Keratinocyte (primary cell): ENCODE data around the gene SINHCAF. TPM values are rescaled to one million over a fixed set of nuclear protein-coding genes. Genes with fewer than 3 reads are reported as not detected.

ENCODE experiments used
- DNase-seq: peaks from one replicate; pipeline ENCODE4 v3.0.0-alpha.2; 2011; ENCODE audit warnings: low read depth, missing footprints, low spot score
- FAIRE-seq: peaks from 2 replicates; lab custom pipeline; 2011; peaks lifted over from hg19 to GRCh38; lab: Jason Lieb, UNC
- H2AFZ ChIP-seq: 2 replicates; pipeline ENCODE4 v1.6.0; 2012; ENCODE audit warnings: low read length, control low read depth, inconsistent platforms; ENCODE audit not compliant: control insufficient read depth
- H3K27ac ChIP-seq: 2 replicates; pipeline ENCODE4 v1.5.1; 2011; ENCODE audit warnings: low read length; ENCODE audit not compliant: control insufficient read depth, insufficient read depth
- H3K27me3 ChIP-seq: 3 replicates; pipeline ENCODE4 v1.6.0; 2011; ENCODE audit warnings: low read length; ENCODE audit not compliant: control insufficient read depth, insufficient read depth; ENCODE audit errors: extremely low read depth
- H3K36me3 ChIP-seq, 2 experiments: 2 replicates in 1 of 2; 3 replicates in 1 of 2; pipeline ENCODE4 v1.5.1; 2011; ENCODE audit warnings: low read length in 2 of 2, mild to moderate bottlenecking in 1 of 2; ENCODE audit not compliant: control insufficient read depth in 2 of 2, insufficient read depth in 2 of 2; ENCODE audit errors: extremely low read depth in 1 of 2
- H3K4me1 ChIP-seq: 3 replicates; pipeline ENCODE4 v1.5.1; 2011; ENCODE audit warnings: low read length; ENCODE audit not compliant: control insufficient read depth, insufficient read depth; ENCODE audit errors: extremely low read depth
- H3K4me2 ChIP-seq: 3 replicates; pipeline ENCODE4 v1.6.0; 2011; ENCODE audit warnings: low read depth, low read length; ENCODE audit not compliant: control insufficient read depth, insufficient read depth; ENCODE audit errors: extremely low read depth
- H3K4me3 ChIP-seq, 3 experiments: fragments of 200-600 bp in 1 of 3; sonication (generic) in 1 of 3; 2 replicates in 2 of 3; 3 replicates in 1 of 3; pipeline ENCODE4 v1.5.1; 2011 to 2016; ENCODE audit warnings: low read length in 3 of 3, mild to moderate bottlenecking in 3 of 3, control low read depth in 2 of 3, inconsistent platforms in 1 of 3, low read depth in 1 of 3, mixed read lengths in 1 of 3, mixed run types in 1 of 3, moderate library complexity in 1 of 3; ENCODE audit not compliant: control insufficient read depth in 2 of 3, insufficient read depth in 2 of 3; ENCODE audit errors: extremely low read depth in 1 of 3
- H3K79me2 ChIP-seq: 2 replicates; pipeline ENCODE4 v1.6.0; 2012; ENCODE audit warnings: low read length; ENCODE audit not compliant: control insufficient read depth, insufficient read depth
- H3K9ac ChIP-seq: 3 replicates; pipeline ENCODE4 v1.6.0; 2011; ENCODE audit warnings: low read length; ENCODE audit not compliant: control insufficient read depth, insufficient read depth; ENCODE audit errors: extremely low read depth
- H3K9me1 ChIP-seq: 3 replicates; pipeline ENCODE4 v1.6.0; 2011; ENCODE audit warnings: low read length; ENCODE audit not compliant: control insufficient read depth, insufficient read depth; ENCODE audit errors: extremely low read depth
- H3K9me3 ChIP-seq: 2 replicates; pipeline ENCODE4 v1.5.1; 2012; ENCODE audit warnings: low read depth, low read length; ENCODE audit not compliant: control insufficient read depth
- H4K20me1 ChIP-seq: 3 replicates; pipeline ENCODE4 v1.6.0; 2011; ENCODE audit warnings: low read length; ENCODE audit not compliant: control insufficient read depth, insufficient read depth; ENCODE audit errors: extremely low read depth
- EZH2 ChIP-seq: IDR thresholded peaks from one replicate; pipeline ENCODE4 v1.6.1; 2012; ENCODE audit warnings: inconsistent platforms, mild to moderate bottlenecking, low read length, moderate library complexity
- dilution Hi-C: fragments of 300-500 bp; cut with MboI; formaldehyde crosslinking; loops from one replicate; pipeline ENCODE4 v1.7.0; 2020; ENCODE audit warnings: low sequenced_read_pairs; ENCODE audit not compliant: extremely low pct_ligation_motif_present
- polyA plus RNA-seq, 5 experiments: library from polyadenylated mRNA; depleted of rRNA in 3 of 5; stranded (reverse) in 3 of 5; stranded (forward) in 1 of 5; unstranded in 1 of 5; fragments of >200 nt; gene quantifications; 1 replicate in 1 of 5; 2 replicates in 3 of 5; 3 replicates in 1 of 5; pipeline versions ENCODE4 v1.2.1 to v1.2.3, GENCODE V29; 2011 to 2012; ENCODE audit warnings: missing spikeins in 2 of 5, low read depth in 1 of 5, low replicate concordance in 1 of 5
- TF ChIP-seq, protein P1 (sequence below), 3 experiments: IDR thresholded peaks in 1 of 3; conservative IDR thresholded peaks in 1 of 3; optimal IDR thresholded peaks in 1 of 3; 2 replicates in 2 of 3; 3 replicates in 1 of 3; pipeline versions ENCODE3 to v1.5.1; 2011; ENCODE audit warnings: low read length in 3 of 3, mild to moderate bottlenecking in 3 of 3, moderate library complexity in 2 of 3, control low read depth in 1 of 3, inconsistent platforms in 1 of 3; ENCODE audit not compliant: insufficient read depth in 2 of 3; ENCODE audit errors: extremely low read depth in 1 of 3

The SINHCAF gene
- polyA plus RNA-seq, 1 donor (not counting 4 experiments of a cell fraction or from before 2014, with no cell fraction given), result 57.4 TPM

- H4K20me1 ChIP-seq, result peaks cover 8% of the 10 kb centered on the region
- H3K9me1 ChIP-seq, result no peaks in the 10 kb centered on the region
- H3K27ac ChIP-seq, result no peak overlapping the region
- TF ChIP-seq EZH2, result no peak
- TF ChIP-seq, protein P1, sequence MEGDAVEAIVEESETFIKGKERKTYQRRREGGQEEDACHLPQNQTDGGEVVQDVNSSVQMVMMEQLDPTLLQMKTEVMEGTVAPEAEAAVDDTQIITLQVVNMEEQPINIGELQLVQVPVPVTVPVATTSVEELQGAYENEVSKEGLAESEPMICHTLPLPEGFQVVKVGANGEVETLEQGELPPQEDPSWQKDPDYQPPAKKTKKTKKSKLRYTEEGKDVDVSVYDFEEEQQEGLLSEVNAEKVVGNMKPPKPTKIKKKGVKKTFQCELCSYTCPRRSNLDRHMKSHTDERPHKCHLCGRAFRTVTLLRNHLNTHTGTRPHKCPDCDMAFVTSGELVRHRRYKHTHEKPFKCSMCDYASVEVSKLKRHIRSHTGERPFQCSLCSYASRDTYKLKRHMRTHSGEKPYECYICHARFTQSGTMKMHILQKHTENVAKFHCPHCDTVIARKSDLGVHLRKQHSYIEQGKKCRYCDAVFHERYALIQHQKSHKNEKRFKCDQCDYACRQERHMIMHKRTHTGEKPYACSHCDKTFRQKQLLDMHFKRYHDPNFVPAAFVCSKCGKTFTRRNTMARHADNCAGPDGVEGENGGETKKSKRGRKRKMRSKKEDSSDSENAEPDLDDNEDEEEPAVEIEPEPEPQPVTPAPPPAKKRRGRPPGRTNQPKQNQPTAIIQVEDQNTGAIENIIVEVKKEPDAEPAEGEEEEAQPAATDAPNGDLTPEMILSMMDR (optimal IDR thresholded peaks at IDR 0.05 in 1 of 3, IDR thresholded peaks at IDR 0.05 in 1 of 3, conservative IDR thresholded peaks at IDR 0.05 in 1 of 3; ENCODE audit: extremely low read depth in 1 of 3, insufficient read depth in 2 of 3, low read length in 3 of 3), result no peak
- H3K4me1 ChIP-seq, result no peaks in the 10 kb centered on the region
- dilution Hi-C loops, result no loop called here
- no peak overlapping the region for H2AFZ ChIP-seq
- FAIRE-seq (no peak), DNase-seq (no peak)
- H3K79me2 ChIP-seq, result peaks cover 59% of the 10 kb centered on the region
- H3K9ac ChIP-seq, result no peak overlapping the region
- H3K36me3 ChIP-seq, result peaks cover 4 to 14% of the 10 kb centered on the region in 2 experiments
- H3K4me3 ChIP-seq, result no peak overlapping the region
- H3K9me3 ChIP-seq, result no peaks in the 10 kb centered on the region
- no peak overlapping the region for H3K4me2 ChIP-seq
- no peaks in the 10 kb centered on the region for H3K27me3 ChIP-seq
Observed at GRCh38 chr12:31297572-31298514, 28.1 kb downstream of the SINHCAF start.

- DNase-seq (no peak), FAIRE-seq (no peak)
- Histone ChIP-seq H2AFZ (no peak overlapping the region), H3K9me3 (no peaks in the 10 kb centered on the region), H3K9ac (no peak overlapping the region), H3K4me2 (no peak overlapping the region), H3K36me3 (peaks cover 20 to 27% of the 10 kb centered on the region in 2 experiments), H4K20me1 (no peaks in the 10 kb centered on the region), H3K4me1 (no peaks in the 10 kb centered on the region), H3K4me3 (no peak overlapping the region), H3K27ac (no peak overlapping the region), H3K79me2 (peaks cover 11% of the 10 kb centered on the region), H3K9me1 (no peaks in the 10 kb centered on the region), H3K27me3 (no peaks in the 10 kb centered on the region)
- dilution Hi-C loops, result no loop called here
- TF ChIP-seq EZH2, result no peak
- TF ChIP-seq, protein P1 (optimal IDR thresholded peaks at IDR 0.05 in 1 of 3, IDR thresholded peaks at IDR 0.05 in 1 of 3, conservative IDR thresholded peaks at IDR 0.05 in 1 of 3; ENCODE audit: extremely low read depth in 1 of 3, insufficient read depth in 2 of 3, low read length in 3 of 3), result no peak
Observed at GRCh38 chr12:31289441-31289840, 36.5 kb downstream of the SINHCAF start.
